GM18907 (cell line): ENCODE data around the gene ADAM12.

ENCODE experiments used
- ATAC-seq: cut with Tn5 transposase; IDR thresholded peaks from one replicate; pipeline ENCODE4 v1.9.1; 2021; ENCODE audit warnings: mild to moderate bottlenecking, moderate library complexity; ENCODE audit not compliant: unreplicated experiment

Gene ADAM12

DNA sequence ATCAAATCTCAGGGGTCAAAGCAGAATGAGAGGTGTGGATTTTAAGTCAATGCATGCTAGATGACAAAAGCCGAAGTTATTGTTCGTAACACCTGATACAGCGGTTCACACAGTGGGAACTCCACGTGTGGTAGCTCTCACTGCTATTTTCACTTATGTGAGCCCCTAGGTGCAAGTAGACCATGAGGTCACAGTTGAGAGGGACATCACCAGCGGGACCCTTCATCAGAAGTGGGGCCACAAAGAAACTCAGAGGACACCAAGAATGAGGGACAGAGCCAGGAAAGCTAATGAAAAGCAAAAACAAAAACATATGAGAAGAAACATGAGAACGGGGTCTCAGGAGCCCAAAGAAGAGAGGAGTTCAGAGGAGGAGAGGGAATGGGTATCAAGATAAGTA is 63.5 kb downstream of the ADAM12 start:
- ATAC-seq: no peak

DNA sequence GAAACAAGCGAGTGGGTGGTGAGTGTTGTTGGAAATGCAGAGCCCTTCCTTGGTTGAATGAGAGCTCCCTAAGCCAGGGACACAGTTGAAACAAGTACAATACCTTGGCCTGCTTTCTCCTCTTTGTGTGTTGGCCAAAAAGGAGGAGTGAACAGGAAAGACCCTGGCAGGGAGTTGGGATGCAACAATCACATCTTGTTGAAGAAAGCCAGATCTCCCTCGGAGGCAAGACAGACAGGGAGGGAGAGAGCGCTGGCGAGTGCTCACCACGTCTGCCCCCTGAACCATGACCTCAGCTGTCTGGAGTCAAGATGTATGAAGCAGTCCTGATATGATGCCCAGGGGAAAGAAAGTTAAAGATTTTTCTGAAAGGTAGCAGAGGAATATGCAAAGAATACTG is 66.8 kb downstream of the ADAM12 start:
- ATAC-seq: no peak

DNA sequence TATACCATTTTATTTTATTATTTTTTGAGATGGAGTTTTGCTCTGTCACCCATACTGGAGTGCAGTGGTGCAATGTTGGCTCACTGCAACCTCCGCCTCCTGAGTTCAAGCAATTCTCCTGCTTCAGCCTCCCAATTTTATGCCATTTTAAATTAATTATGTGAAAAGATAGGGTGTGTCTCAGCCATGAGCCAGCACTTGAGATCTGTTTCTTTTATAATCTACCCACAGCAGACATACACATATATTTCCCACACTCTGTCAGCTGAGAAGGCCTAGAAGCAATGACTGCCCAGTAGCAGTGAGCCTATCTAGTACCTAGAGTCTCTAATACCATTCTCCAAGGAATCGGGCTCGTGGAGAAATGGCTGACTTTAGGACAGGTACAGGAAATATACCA is 70.5 kb downstream of the ADAM12 start:
- no peak for ATAC-seq

DNA sequence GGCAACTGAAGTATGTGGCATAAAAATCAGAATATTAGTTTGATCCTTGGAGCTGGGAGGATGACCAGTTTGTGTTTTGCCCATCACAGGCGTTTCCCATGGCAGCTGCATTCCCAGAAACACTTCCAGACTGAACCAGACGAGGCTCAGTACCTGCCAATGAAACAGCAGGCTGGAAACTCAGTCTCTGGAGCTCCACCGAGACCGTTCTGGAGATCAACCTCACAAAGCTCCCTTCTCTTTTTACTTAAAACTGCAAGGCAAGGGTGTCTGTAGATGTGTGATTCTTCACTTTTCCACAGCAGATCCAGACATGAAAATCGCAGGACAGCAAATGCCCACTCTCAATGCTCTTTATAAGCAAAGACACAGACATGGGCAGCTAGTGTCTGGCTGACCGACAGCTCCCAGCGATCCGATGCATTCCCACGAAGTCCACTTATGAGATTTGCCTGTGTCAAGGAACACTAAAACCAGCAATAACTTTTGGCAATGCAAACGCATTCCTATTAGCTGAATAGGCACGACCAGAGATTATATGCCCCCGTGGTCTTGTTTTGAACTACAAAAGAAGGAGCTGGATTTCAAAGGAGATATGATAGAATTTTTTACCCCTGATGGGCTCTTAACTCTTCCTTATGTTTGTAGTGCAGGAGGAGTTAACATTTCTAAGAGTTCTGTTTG is 72.6 kb downstream of the ADAM12 start:
- no peak for ATAC-seq

DNA sequence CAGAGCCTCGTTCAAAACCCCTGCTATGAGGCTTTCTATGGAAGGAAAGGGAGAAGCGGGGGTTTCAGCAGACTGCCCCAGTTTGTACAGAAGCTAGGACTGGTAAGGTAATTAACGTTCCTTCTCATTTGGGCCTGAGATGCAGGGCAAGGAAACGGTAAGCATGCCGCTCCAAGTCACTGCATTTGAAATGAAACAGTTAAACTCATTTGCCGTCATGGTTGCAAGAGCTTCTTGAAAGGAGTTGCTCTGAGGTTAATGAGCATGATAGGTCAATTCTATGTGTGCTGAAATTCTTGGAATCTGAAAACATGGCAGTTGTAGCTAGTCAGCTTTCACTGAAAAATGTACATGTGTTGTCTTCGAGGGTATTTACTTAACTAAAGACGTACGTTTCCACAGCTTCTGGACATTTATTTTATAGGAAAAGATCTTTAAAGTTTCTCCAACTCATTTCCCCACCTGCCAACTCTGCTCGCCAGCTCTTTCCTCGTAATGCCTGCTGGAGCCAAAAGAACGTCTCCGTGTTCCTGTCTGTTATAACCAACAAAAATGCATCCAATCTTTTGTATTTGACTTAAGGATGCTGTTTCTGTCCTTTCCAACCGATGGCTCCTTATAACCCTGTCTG is 73.3 kb downstream of the ADAM12 start:
- no peak for ATAC-seq

DNA sequence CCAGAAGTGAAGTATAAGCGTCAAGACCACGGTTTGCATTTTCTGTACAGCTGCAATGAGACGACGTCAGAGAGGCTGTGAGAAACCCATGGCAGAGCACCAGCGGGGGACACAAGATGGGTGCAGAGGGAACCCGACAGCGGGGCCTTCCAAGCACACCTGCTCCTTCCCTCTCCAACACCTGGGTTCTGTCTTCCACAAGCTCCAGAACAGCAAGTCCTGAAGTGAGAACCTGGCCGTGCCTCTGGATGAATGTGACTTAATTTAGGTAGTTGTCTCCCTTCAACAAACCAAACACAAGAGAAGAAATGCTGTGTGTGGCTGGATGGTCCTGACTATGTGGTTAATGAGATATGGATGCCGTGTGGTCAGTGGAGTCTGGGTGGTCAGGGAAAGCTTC is 76.1 kb downstream of the ADAM12 start:
- ATAC-seq: no peak

DNA sequence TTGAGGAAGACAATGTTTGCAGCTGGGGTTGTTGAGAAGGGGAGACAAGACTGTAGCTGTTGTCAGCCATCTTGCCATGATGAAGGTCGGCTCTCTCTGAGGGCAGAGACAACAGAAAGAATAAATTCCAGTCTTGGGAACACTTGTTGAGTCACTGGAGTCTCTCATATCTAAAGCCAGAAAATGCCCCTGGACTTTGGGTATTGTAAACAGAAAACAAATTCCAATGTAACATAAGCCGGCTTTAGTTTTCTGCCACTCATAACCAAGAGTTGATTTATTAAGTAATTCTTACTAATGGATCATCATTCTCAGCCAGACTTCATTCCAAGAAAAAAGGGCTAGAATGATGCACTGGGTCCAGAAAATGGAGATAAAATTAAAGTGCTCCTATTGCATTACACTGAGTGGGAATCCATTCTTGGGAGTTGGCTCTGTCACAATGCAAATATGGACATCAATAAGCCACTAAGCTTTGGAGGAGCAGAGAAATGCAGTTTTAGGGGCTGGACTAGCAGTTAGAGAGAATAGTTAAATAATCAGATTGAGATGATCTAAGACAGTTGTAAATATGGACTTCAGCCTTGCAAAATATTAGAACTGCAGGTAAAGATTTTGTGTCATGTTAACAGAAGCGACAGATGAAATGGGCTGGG is 78.9 kb downstream of the ADAM12 start:
- no peak for ATAC-seq

DNA sequence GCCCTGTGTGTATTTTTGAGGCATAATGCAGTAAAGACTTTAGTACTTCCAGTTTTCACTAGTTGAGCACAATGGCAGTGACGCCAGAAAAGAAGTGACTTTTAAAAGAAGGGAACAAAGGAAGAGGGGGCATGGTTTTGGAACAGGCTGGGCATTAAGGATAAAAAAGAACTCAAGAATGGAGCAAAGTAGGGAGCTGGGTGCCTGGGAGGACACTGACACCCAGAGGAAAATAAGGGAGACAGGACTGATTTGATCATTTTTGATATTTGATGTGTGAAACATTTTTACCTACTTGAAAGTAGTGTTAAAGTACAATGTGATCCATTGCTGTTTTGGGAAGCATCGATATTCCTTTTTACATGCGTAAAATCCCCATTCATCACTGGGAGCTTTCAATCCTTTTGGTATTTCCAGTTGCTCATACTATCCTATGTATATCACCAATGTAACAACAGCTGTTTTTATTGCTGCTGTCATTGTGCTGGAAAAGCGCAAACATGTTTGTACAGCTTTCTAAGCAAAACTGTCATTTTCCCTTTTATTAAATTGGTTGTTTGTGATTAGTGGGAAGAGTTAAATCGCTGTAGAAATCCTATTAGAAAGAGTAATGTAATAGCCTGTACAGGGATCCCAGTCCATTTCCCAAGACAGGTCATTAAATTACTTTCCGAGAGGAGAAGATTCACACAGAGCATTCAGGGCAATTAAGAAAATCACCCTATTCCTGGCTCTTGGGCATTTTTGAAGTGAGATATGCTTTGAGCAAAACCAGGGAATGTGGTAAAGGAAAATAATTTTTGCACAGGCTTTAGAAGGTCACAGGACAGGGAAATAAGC is 85.2 kb downstream of the ADAM12 start:
- ATAC-seq: no peak

DNA sequence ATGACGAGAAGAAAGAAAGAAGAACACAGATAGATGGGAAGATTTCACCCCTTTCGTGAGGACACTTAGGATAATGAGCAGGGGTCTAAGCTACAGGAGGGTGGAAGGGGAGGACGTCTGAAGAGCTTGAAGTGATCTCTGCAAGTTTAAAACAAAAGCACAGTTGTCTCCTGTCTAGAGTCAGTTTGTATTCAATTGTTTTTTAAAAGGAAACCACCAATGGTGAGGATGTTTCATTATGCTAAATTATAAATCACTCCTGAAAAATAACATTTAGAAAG is 85.9 kb downstream of the ADAM12 start:
- no peak for ATAC-seq

DNA sequence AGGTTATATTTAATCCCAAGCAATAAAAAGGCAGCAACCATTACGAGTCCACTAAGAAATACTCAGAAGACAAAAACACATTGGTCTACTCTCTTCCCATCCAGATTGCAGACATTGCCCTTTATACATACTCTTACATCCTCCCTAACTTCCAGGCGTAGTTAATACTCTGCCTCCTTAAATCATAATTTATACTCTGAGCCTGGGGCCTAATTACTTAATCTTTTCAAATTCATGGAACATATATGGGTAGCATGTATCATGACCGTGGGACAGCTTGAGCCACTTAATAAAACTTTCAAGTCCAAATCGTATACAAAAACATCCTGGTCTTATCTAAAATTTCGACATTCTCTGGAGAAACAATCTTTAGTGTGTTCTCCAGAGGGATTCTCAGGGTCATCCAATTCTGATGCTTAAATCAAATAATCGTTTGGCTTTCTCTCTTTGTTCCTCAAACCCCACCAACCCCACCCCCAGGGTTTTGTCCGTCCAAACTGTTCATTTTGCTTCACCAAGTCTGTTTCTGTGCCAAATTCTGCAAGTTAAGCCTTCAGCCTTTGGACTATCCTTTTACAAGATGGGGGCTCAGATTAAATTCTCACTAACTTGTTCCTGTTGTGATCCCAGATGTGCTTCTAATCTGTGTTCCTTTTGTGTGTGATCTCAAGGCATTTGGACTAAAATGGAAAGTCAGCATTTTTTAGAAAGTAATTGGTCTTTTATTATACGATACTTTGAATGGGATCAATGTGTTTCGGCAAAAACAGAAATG is 86.4 kb downstream of the ADAM12 start:
- no peak for ATAC-seq

DNA sequence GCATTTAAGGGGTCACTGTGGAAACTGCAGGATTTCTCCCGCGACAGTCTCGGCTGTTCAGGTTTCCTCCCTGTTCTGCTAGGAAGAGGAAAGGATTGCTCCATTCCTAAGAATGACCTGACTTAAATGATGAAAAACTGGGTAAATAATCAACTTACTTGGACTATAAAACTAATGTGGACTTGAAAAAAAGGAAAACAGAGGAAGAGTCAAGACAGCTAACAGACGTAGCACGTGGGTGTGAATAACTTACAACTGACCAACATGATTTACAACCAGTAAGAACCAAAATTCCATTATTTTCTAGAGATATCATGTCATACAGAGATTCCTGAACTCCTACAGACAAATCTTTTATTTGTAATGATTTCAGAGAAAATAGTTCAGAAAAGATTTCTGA is 93.8 kb downstream of the ADAM12 start:
- ATAC-seq: no peak

DNA sequence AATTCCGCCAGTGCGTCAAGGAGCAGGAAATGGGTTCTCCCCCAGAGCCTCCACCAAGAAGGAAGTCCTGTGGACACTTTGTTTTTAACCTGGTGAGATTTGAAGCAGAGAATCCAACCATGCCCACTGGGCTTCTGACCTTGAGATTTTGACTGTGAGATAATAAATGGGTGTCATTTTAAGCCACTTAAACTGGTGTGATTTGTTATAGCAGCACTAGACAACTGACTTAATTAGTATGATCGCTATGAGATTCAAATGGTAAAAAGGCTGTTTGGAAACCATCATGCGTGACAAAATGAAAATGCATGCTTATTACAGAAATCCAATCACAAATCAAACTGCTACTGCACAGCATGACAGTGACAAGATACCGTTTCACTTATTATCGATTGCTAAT is 98.0 kb downstream of the ADAM12 start:
- no peak for ATAC-seq

DNA sequence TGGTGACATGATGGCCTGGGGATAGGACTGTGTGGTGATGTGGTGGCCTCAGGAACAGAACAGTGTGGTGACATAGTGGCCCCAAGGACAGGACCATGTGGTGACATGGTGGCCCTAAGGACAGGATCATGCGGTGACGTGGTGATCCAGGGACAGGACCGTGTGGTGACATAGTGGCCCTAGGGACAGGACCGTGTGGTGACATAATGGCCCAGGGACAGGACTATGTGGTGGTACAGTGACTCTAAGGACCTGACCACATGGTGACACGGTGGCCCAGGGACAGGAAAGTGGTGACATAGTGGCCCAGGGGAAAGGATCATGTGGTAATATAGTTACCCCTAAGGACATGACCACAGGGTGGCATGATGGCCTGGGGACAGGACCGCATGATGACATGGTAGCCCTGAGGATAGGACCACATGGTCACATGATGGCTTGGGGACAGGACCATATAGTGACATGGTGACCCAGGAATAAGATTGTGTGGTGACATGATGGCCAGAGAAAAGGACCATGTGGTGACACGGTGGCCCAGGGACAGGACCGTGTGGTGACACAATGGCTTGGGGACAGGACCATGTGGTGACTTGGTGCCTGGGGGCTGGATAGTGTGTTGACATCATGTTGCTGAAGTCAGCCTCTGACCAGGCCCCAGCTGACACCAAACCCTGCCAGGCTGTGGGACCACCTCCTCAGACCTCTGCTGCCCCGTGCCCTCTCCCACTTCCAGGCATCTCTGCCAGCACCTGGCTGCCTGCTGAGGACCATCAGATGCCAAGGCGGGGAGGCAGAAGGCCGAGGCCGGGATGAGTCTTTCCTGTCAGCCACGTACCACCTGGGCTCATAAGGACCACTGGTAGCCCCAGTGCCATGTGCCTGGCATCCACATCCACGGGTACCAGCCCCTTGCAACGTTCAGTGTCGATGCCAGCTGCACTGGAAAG is 99.5 kb downstream of the ADAM12 start:
- no peak for ATAC-seq

DNA sequence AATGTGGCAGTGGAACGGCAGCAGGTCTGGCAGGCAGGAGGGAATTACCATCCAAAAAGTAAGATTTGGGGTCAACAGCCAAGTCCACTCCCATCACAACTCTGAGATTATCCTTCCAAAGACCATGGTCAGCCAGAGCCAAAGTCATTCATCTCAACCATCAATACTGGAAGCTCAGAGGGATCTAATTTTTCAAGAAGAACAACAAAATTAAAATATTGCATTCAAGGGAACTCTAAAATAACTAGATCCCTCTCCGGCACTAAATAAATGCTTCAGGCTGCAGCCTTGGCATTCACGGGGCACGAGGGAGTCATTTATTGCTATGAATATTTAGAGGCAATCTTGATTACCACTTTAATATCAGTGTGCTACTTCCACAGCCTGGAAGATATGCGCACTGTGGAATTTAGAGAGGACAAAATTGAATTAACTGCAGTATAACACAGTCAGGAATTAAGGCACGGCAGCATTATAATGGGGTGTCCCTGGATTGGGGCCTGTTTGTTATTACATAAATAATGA is 102.0 kb downstream of the ADAM12 start:
- ATAC-seq: no peak

DNA sequence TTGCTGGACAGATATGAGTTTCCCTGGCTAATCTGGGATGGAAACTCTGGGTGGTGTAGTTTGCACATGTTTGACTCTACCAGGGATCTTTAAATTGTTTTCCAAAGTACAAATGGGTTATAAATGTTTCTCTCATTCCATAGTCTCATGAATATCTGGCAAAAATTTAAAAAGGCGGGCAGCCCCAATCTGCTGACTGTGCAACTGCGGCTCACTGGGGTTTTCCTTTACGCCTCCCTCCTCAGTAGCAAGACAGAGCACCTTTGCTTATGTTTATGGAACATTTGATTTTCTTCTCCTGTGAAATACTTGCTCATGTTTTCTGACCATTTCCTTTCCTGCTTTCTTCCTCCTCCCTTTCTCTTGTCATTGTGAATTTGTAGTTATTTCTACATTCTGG is 105.0 kb downstream of the ADAM12 start:
- ATAC-seq: no peak

DNA sequence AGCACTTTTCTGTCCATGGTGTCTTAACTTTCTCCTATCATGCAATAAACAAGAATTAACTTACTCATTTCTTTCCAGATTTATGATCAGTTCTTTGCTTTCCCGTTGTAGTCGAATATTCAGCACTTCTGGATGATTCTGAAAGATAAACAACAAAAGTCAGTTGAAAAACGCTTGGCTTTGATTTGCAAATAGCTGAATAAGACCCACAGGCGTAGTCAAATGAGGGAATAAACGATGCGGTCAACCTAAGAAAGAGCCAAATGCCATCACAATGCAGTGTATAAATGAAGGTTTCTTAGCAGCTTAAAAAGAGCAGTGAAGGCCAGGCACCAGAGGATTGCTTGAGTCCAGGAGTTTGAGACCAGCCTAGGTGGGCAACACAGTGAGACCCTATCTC is 109.4 kb downstream of the ADAM12 start:
- ATAC-seq: no peak

DNA sequence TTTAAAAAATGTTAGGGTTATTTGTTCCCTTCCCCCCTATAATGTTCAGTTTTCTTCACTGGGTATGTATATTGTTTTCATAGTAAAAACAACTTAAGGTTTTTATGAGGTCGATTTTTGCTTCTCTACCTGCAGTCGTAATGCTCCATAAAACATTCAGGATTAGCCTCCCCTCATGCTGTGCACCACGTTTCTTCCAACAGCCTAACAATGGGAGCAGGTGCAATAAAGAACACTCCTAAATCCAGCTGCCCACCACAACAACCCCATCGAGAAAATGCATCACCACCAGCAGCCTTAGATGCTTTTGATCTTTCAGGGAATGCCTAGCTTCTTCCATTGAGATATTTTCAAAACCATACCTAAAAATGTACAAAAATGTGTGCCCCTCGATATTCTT is 111.1 kb downstream of the ADAM12 start:
- no peak for ATAC-seq

DNA sequence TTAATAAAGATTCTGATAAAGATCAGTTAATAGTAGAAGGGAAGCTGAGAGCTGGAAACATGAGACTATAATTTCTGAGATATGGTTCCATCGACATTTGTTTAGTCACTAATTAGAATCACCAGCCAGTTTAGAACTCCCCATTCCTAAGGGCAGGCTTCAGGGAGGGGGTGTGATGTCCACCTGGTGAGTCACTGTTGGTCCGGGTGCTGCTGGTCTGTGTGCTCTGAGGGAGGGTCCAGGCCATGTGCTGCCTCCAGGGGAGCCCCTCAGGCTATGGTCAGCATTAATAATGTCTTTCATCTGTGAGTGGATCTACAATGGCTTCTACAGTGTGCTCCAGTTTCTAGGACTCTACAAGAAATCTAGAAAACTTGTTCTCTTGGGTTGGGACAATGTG is 115.8 kb downstream of the ADAM12 start:
- ATAC-seq: no peak

DNA sequence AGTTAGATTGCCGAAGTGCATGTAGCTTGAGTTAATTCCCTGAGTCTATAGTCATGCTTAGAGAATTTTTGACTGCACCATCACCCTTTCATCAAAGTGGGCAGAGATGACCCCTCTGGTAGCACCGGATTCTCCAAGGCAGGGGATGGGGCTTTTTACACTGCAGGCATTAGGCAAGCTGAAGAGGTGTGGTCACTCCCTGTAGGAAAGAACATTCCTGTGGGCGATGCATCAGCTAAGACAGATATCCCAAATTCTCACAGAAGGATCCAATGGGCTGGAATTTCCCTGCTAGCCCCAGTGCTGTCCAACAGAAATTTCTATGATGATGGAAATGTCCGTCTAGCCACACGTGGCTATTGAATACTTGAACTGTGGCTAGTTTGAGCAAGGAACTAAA is 118.2 kb downstream of the ADAM12 start:
- ATAC-seq: no peak
